ENCODE results near the gene ABCC1.

DNA sequence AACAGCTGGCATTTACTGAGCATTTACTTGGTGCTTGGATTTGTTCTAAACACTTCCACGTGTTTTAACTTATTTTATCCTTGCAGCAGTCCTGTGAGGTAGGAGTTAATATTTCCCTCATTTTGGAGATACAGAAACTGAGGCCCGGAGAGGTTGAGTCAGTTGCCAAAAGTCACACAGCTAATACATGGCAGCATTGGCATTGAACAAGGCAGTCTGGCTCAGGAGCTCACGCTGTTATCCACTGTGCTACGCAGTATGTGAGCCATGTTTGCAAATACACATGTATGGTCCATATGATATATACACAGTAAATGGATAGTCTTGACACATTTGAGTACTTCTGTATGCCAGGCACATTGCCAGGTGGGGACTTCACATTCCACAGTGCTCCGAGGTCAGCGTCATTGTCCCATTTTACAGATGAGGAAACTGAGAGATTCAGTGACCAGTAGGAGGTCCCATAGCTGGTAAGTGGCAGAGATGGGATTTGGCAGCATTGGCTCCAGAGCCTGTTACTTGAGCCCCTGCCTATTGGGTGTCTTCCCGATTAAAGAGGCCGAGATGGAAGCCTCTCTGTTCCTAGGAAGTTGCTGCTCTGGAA is 163.1 kb downstream of the ABCC1 start:
- TF ChIP-seq, protein P1, sequence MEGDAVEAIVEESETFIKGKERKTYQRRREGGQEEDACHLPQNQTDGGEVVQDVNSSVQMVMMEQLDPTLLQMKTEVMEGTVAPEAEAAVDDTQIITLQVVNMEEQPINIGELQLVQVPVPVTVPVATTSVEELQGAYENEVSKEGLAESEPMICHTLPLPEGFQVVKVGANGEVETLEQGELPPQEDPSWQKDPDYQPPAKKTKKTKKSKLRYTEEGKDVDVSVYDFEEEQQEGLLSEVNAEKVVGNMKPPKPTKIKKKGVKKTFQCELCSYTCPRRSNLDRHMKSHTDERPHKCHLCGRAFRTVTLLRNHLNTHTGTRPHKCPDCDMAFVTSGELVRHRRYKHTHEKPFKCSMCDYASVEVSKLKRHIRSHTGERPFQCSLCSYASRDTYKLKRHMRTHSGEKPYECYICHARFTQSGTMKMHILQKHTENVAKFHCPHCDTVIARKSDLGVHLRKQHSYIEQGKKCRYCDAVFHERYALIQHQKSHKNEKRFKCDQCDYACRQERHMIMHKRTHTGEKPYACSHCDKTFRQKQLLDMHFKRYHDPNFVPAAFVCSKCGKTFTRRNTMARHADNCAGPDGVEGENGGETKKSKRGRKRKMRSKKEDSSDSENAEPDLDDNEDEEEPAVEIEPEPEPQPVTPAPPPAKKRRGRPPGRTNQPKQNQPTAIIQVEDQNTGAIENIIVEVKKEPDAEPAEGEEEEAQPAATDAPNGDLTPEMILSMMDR (IDR thresholded peaks at IDR 0.05), result no peak
- TF ChIP-seq TAF1 (IDR thresholded peaks at IDR 0.05; ENCODE audit: borderline replicate concordance, low read depth, low read length) (no peak), RAD21 (IDR thresholded peaks at IDR 0.05; ENCODE audit: low read length) (no peak), ELF1 (IDR thresholded peaks at IDR 0.05) (no peak), EZH2phosphoT487 (IDR thresholded peaks at IDR 0.05; ENCODE audit: borderline replicate concordance, low read depth) (no peak), FOXJ3 (CRISPR knock-in tag; IDR thresholded peaks at IDR 0.05) (no peak)
- TF ChIP-seq, protein P2, sequence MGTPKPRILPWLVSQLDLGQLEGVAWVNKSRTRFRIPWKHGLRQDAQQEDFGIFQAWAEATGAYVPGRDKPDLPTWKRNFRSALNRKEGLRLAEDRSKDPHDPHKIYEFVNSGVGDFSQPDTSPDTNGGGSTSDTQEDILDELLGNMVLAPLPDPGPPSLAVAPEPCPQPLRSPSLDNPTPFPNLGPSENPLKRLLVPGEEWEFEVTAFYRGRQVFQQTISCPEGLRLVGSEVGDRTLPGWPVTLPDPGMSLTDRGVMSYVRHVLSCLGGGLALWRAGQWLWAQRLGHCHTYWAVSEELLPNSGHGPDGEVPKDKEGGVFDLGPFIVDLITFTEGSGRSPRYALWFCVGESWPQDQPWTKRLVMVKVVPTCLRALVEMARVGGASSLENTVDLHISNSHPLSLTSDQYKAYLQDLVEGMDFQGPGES (IDR thresholded peaks at IDR 0.05; ENCODE audit: low read depth, low read length), result no peak
- TF ChIP-seq, protein P3, sequence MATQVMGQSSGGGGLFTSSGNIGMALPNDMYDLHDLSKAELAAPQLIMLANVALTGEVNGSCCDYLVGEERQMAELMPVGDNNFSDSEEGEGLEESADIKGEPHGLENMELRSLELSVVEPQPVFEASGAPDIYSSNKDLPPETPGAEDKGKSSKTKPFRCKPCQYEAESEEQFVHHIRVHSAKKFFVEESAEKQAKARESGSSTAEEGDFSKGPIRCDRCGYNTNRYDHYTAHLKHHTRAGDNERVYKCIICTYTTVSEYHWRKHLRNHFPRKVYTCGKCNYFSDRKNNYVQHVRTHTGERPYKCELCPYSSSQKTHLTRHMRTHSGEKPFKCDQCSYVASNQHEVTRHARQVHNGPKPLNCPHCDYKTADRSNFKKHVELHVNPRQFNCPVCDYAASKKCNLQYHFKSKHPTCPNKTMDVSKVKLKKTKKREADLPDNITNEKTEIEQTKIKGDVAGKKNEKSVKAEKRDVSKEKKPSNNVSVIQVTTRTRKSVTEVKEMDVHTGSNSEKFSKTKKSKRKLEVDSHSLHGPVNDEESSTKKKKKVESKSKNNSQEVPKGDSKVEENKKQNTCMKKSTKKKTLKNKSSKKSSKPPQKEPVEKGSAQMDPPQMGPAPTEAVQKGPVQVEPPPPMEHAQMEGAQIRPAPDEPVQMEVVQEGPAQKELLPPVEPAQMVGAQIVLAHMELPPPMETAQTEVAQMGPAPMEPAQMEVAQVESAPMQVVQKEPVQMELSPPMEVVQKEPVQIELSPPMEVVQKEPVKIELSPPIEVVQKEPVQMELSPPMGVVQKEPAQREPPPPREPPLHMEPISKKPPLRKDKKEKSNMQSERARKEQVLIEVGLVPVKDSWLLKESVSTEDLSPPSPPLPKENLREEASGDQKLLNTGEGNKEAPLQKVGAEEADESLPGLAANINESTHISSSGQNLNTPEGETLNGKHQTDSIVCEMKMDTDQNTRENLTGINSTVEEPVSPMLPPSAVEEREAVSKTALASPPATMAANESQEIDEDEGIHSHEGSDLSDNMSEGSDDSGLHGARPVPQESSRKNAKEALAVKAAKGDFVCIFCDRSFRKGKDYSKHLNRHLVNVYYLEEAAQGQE (IDR thresholded peaks at IDR 0.05; ENCODE audit: low read depth, low read length), result no peak
- TF ChIP-seq, protein P4, sequence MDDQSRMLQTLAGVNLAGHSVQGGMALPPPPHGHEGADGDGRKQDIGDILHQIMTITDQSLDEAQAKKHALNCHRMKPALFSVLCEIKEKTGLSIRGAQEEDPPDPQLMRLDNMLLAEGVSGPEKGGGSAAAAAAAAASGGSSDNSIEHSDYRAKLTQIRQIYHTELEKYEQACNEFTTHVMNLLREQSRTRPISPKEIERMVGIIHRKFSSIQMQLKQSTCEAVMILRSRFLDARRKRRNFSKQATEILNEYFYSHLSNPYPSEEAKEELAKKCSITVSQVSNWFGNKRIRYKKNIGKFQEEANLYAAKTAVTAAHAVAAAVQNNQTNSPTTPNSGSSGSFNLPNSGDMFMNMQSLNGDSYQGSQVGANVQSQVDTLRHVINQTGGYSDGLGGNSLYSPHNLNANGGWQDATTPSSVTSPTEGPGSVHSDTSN (IDR thresholded peaks at IDR 0.05), result no peak

Data from SK-N-SH (cell line).